GM19463 (cell line): ENCODE results near the gene GRIK5.

Experiments
- ATAC-seq: cut with Tn5 transposase; IDR thresholded peaks from one replicate; pipeline ENCODE4 v1.9.1; 2021; ENCODE audit warnings: mild to moderate bottlenecking, moderate library complexity; ENCODE audit not compliant: unreplicated experiment

Gene GRIK5

GRCh38 chr19:42076380-42076944, 6.5 kb upstream of the GRIK5 start:
- no peak for ATAC-seq

- peak; percentile 91 for ATAC-seq
These were observed 5.8 kb upstream of the GRIK5 start, which contains the start of gene ZNF574 for GRCh38 chr19:42075616-42076379. ZNF574 (plus strand) TSS chr19:42076166; CDS start chr19:42078607, 2,441 bp downstream.

- ATAC-seq: no peak
These were observed 5.3 kb upstream of the GRIK5 start for GRCh38 chr19:42075364-42075615.

- no peak for ATAC-seq
These were observed 4.7 kb upstream of the GRIK5 start for GRCh38 chr19:42074513-42075363.

- no peak for ATAC-seq
These were observed 1.2 kb upstream of the GRIK5 start for GRCh38 chr19:42071247-42071646.

- no peak for ATAC-seq
These were observed 1.0 kb downstream of the GRIK5 start for GRCh38 chr19:42068756-42069571.

- ATAC-seq: no peak
These were observed 1.6 kb downstream of the GRIK5 start for GRCh38 chr19:42068361-42068755.

- ATAC-seq: no peak
These were observed 2.6 kb downstream of the GRIK5 start for GRCh38 chr19:42067315-42067888.

- no peak for ATAC-seq
These were observed 3.8 kb downstream of the GRIK5 start for GRCh38 chr19:42066075-42066754.

GRCh38 chr19:42065511-42065910, 4.5 kb downstream of the GRIK5 start:
- ATAC-seq: no peak

- no peak for ATAC-seq
These were observed 5.0 kb downstream of the GRIK5 start for GRCh38 chr19:42065051-42065450.

GRCh38 chr19:42064432-42064831, 5.6 kb downstream of the GRIK5 start:
- ATAC-seq: no peak

GRCh38 chr19:42062381-42062780, 7.6 kb downstream of the GRIK5 start:
- ATAC-seq: no peak

GRCh38 chr19:42060117-42060516, 9.9 kb downstream of the GRIK5 start:
- no peak for ATAC-seq

GRCh38 chr19:42059196-42059595, 10.8 kb downstream of the GRIK5 start:
- ATAC-seq: no peak

- ATAC-seq: no peak
These were observed 12.2 kb downstream of the GRIK5 start for GRCh38 chr19:42057846-42058245.

GRCh38 chr19:42054205-42054604, 15.8 kb downstream of the GRIK5 start:
- ATAC-seq: no peak

- ATAC-seq: no peak
These were observed 16.7 kb downstream of the GRIK5 start for GRCh38 chr19:42053037-42053935.

- no peak for ATAC-seq
These were observed 17.7 kb downstream of the GRIK5 start for GRCh38 chr19:42052241-42052863.
